OCI-LY3 (cell line): Measurements from ENCODE around the gene KLF1.

Experiments
- EZH2phosphoT487 ChIP-seq: fragments of 200-600 bp; shearing (Covaris generic); IDR thresholded peaks from 2 replicates; pipeline ENCODE4 v1.6.1; 2018; ENCODE audit warnings: antibody characterized with exemption, mixed run types, low read depth
- TF ChIP-seq, protein P1 (sequence below): fragments of 200-600, 300-600 bp; sonication (generic); IDR thresholded peaks from 2 replicates; pipeline ENCODE4 v1.5.1; 2014; ENCODE audit warnings: antibody characterized with exemption, low read length, low read depth

DNA sequence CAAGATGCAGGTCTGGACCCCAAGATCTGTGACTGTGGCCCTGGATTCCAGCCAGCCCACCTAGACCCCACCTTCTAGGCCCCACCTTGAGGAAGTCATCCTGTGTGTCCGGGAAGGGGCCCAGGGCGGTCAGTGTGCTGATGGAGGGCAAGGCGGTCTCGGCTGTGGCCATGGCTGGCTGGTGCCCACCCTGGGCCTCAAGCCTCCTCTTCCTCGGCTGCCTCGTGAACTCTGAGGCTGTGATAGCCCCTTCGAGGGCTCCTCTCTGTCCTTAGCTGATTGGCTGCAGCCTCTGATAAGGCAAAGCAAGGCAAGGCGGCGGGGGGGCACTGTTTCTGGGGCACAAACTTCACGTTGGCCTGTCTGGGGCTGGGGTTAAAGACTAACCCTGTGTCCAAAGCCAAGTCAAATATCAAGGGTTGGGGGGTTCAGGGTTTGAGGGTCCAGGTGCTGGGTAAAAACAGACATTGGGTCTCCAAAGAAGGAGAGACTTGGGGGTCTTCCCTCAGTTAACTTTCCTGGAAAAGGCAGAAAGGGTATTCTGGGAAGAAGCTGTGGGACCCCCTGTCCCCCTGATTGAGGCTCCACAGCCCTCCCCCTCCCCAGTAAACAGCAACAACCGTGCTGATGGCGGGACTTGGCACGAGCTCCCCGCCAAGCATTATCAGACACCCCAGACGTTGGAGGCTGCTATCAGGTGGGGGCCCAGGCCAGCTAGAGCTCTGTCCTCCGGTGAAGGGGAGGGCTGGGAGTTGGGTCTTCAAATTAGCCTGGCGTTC is at the start of gene KLF1:
- TF ChIP-seq, protein P1, sequence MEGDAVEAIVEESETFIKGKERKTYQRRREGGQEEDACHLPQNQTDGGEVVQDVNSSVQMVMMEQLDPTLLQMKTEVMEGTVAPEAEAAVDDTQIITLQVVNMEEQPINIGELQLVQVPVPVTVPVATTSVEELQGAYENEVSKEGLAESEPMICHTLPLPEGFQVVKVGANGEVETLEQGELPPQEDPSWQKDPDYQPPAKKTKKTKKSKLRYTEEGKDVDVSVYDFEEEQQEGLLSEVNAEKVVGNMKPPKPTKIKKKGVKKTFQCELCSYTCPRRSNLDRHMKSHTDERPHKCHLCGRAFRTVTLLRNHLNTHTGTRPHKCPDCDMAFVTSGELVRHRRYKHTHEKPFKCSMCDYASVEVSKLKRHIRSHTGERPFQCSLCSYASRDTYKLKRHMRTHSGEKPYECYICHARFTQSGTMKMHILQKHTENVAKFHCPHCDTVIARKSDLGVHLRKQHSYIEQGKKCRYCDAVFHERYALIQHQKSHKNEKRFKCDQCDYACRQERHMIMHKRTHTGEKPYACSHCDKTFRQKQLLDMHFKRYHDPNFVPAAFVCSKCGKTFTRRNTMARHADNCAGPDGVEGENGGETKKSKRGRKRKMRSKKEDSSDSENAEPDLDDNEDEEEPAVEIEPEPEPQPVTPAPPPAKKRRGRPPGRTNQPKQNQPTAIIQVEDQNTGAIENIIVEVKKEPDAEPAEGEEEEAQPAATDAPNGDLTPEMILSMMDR = no peak
- TF ChIP-seq EZH2phosphoT487 = no peak
